Measurements from ENCODE around the gene DSTYK.

DSTYK gene

DNA sequence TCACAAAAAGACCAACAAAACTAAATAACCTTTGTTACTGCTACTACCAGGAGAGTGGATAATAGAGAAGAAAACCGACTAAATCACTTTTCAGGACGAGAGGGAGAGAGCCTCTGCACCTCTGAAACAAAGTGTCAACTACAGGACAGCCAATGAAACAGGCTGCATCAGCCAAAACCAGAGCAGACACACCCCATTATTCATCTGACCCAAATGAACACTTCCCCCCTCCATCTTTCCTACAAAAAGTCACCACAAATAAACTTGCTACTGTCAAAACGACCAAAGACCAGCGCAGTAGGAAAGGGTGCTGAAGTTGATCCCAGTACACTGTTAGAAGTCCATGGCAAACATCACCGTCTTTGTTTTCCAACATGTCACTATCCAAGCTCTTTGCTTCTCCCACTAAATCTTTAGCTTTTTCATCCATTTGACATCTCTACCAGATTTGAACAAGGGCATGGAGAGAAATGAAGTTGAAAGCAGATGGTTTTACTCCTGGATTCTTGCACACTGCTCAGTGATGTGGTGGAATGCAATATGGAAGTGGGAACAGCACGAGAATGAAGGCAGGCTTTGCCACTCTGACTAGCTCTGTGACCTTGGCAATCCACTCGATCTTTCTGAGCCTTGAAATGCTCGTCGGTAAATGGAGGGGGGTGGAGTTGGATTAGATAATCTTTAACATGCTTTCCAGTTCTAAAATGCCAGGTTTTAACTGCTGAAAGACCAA, 20.5 kb downstream of the DSTYK start:
- DNase-seq (ENCODE audit: low read depth): no peak
- TF ChIP-seq, protein P1, sequence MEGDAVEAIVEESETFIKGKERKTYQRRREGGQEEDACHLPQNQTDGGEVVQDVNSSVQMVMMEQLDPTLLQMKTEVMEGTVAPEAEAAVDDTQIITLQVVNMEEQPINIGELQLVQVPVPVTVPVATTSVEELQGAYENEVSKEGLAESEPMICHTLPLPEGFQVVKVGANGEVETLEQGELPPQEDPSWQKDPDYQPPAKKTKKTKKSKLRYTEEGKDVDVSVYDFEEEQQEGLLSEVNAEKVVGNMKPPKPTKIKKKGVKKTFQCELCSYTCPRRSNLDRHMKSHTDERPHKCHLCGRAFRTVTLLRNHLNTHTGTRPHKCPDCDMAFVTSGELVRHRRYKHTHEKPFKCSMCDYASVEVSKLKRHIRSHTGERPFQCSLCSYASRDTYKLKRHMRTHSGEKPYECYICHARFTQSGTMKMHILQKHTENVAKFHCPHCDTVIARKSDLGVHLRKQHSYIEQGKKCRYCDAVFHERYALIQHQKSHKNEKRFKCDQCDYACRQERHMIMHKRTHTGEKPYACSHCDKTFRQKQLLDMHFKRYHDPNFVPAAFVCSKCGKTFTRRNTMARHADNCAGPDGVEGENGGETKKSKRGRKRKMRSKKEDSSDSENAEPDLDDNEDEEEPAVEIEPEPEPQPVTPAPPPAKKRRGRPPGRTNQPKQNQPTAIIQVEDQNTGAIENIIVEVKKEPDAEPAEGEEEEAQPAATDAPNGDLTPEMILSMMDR (conservative IDR thresholded peaks at IDR 0.05; ENCODE audit: control insufficient read depth, insufficient read depth, low read depth, low read length): no peak
- no peak overlapping the region for H3K4me3 ChIP-seq (ENCODE audit: control insufficient read depth, low read depth, low read length)

DNA sequence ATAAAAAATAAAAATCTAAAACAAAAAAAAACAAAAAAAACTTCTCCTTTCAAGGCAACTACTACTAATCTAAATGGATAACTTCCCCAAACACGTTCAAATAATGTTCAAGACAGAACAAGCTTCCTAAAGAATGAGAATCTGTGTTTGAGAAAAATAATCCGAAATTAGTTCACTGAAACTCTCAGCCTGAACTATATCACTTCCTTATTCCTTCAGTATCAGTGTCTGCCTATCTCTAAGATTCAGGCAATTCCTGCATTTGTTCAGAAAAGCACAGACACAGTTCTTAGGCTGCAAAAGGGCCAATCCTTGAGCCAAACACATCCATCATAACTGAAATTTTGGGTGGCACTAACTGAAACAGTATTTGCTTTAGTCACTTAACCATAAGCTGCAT, 22.4 kb downstream of the DSTYK start:
- H3K4me3 ChIP-seq (ENCODE audit: control insufficient read depth, low read depth, low read length): no peak overlapping the region
- DNase-seq (ENCODE audit: low read depth): no peak
- TF ChIP-seq, protein P1 (conservative IDR thresholded peaks at IDR 0.05; ENCODE audit: control insufficient read depth, insufficient read depth, low read depth, low read length): no peak

DNA sequence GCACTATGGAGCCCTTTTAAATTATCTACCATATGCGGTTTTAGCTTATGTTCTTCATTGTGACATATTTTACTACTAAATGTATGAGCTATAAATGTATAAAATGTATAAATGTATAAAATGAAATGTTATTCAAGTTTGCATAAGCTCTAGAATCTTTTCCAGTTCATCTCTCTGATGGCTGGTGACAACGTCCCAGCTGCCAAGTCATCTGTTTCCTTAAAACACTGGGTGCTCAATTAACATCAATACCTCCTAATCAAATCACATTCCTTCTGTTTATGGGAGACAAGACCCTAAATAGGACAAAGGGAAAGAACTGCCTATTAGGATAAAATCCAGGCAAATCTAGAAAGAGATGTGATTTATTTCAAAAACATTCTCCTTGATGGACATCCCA, 22.9 kb downstream of the DSTYK start:
- TF ChIP-seq, protein P1 (conservative IDR thresholded peaks at IDR 0.05; ENCODE audit: control insufficient read depth, insufficient read depth, low read depth, low read length): no peak
- no peak for DNase-seq (ENCODE audit: low read depth)
- H3K4me3 ChIP-seq (ENCODE audit: control insufficient read depth, low read depth, low read length): no peak overlapping the region

DNA sequence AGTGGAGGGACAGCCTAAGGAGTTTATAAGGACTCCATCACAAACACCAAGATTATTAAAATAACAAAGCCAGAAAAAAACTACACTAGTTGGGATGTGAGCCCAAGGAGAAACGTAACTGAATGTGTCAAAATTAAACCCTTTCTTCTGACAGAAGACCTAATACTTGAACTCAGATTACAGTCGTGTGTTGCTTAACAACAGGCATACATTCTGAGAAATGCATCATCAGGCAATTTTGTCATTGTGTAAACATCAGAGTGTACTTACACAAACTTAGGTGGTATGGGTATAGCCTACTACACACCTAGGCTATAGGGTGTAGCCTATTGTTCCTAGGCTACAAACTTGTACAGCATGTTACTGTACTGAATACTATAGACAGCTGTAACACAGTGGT, 23.4 kb downstream of the DSTYK start:
- no peak for DNase-seq (ENCODE audit: low read depth)
- TF ChIP-seq, protein P1 (conservative IDR thresholded peaks at IDR 0.05; ENCODE audit: control insufficient read depth, insufficient read depth, low read depth, low read length): no peak
- no peak overlapping the region for H3K4me3 ChIP-seq (ENCODE audit: control insufficient read depth, low read depth, low read length)

DNA sequence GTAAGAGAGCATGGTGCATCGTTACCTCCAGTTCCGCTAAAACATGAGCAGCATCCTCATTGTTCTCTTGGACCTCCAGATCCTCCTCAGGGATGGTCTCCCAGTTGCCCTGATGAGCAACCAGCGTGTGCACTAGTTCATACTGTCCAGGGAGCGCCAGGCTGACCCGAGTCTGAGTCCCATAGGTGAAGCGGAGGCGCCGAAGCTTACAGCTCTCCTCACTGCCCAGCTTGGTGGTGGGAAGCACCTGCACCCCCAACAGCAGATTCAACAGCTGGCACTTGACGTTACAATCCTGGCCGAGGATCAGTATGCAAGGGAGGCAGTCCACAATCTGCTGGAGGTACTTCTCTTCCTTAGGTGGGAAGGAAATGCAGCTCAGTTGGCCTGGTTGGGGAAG, 24.1 kb downstream of the DSTYK start:
- no peak for DNase-seq (ENCODE audit: low read depth)
- TF ChIP-seq, protein P1 (conservative IDR thresholded peaks at IDR 0.05; ENCODE audit: control insufficient read depth, insufficient read depth, low read depth, low read length): no peak
- H3K4me3 ChIP-seq (ENCODE audit: control insufficient read depth, low read depth, low read length): no peak overlapping the region

DNA sequence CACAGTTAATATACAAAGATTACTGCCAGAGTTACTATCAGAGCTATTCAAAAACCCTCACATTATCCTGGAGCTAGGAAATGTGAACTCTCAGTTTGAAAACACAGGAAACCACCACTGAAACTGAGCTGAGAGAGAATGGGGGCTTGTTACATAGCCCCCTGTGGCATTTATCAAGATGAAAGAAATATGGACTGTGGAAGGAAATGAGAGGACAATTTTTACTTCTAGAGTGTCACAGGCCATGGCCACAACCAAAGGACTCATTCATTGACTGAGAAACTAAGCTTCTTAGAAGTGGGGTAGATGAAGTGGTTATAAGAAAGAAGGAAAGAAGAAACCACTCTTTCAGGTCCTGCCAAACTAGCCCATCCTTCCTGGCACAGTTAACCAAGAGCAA, 25.3 kb downstream of the DSTYK start:
- TF ChIP-seq, protein P1 (conservative IDR thresholded peaks at IDR 0.05; ENCODE audit: control insufficient read depth, insufficient read depth, low read depth, low read length): no peak
- DNase-seq (ENCODE audit: low read depth): no peak
- H3K4me3 ChIP-seq (ENCODE audit: control insufficient read depth, low read depth, low read length): no peak overlapping the region

Measured in fibroblast of mammary gland (primary cell).